ENCODE measurements around the gene TRABD2B.
A peak's percentile ranks its signal among the peaks of the same experiment; 100 is the strongest.

TRABD2B gene

GRCh38 chr1:47997289-47998200 lies at the start of gene TRABD2B:
TSS of gene TRABD2B (minus strand) at chr1:47997385.
- DNase-seq (ENCODE audit: low spot score): peak; percentile 53

- DNase-seq (ENCODE audit: low spot score): no peak
Observed at GRCh38 chr1:48044311-48044710, 47.1 kb upstream of the TRABD2B start.

DNA sequence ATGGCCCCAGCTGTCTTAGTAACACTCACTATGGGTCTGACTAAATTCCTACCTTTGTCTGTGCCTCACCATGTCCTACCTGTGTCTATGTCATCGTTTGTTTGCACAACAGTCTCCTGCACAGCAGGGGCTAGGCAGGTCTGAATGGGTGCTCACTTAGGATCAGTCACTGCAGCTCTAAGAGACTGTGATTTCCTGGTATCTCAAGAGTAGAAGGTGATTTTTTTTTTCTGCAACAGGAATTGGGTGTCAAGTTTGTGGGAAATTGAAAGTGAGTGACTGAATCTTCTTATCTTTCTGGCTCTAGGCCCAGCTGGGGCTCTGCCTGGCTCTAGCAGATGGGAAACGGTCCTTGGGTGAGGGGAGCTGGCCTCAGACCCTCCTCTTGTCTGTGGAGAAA lies 46.4 kb upstream of the TRABD2B start:
- DNase-seq (ENCODE audit: low spot score): no peak

DNA sequence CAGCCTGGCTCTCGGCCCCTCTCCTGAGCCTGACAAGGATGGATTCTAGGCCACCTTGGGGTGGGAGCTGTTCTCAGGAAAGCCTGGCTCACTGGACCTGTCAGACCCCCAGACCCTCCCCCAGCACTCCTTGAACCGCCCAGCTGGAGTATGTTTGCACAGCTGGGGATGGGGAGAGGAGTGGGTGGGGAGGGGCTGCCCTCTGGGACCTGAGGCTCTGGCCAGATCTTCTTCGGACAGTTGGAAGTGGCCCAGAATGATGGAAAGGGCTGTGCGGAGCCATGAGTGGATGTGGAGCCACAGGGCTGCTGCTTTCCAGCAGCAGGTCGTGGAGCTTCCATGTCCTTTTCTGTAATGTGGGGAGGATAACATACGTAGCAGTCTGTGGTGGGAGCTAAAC lies 43.0 kb upstream of the TRABD2B start:
- DNase-seq (ENCODE audit: low spot score): no peak

DNA sequence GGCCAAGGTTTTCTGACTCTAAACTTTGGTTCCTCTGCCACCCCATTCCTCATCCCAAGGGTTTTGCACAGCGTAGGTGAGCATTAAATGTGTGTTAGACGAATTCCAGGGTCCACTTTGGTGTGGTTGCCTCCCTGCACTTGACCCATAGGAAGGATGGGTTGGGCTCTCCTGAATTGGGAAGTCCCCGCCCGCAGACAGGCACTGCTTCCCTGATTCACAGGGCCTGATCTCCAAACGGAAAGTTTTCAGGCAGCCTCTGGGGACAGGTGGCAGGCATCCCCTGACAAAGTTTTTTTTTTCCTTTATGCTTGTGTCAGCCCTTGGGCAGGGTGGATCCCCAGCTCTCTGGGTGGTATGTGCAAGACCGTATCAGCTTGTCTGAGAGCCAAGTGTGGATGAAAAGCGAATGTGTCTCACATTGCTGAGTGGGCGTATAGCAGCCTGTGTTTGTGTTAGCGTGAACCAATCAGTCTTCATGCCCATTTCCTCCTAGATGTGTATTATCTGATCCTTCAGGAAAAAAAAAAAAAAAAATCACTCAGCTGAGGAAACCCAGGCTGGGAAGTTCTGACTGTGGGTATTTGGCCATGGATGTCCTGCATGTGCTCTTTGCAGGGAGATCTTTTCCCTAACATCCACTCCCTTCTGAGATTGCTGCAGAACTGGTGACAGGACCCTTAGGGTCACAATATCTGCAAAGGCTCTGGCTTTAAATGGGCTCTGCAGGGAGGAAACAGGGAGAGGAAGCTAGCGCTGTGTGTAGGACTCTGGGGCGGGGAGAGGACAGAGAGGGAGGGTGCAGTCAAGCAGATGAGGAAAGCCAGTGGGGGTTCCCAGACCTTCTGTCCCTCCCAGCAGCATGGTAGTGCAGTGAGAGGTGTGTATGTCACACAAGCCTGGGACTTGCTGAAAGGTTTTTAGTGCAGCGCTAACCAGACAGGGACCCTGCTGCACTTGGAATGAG lies 42.2 kb upstream of the TRABD2B start:
- no peak for DNase-seq (ENCODE audit: low spot score)

DNA sequence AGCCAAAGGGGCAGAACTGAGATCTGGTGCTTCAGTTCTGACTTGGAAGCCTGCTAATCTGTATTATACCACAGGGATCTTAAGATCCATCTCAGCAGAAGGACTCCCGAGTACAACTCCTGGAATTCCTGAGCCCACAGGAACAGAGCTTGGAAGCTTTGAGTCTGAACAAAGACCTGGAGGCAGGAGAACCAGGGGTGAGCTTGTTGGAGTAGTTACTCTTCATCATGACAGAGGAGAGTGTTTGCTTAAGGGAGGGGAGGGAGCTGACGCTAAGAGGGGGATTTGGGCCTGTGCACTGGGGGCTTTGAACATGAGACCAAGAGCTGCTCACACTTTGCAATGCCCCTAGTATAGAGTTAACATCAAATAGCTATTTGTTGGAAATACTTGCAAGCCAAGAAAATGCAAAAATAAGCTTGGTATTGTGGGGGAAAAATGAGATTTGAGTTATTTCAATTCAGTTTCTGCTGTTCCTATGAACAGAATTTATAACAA lies 41.1 kb upstream of the TRABD2B start:
- DNase-seq (ENCODE audit: low spot score): no peak

- no peak for DNase-seq (ENCODE audit: low spot score)
Observed at GRCh38 chr1:48036710-48037355, 39.6 kb upstream of the TRABD2B start.

GRCh38 chr1:48035371-48036141 lies 38.4 kb upstream of the TRABD2B start:
- no peak for DNase-seq (ENCODE audit: low spot score)

GRCh38 chr1:48033495-48034045 lies 36.4 kb upstream of the TRABD2B start:
- no peak for DNase-seq (ENCODE audit: low spot score)

DNA sequence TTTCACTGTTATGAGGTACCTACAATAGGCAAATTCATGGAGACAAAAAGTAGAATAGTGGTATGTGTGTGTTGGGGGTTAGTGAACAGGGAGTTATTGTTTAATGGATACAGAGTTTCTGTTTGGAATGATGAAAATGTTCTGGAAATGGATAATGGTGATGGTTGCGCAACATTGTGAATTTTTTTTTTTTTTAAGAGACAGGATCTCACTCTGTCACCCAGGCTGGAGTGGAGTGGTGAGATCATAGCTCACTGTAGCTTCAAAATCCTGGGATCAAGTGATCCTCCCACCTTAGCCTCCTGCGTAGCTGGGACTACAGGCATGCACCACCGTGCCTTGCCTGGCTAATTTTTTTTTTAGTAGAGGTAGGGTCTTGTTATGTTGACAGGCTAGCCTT lies 34.5 kb upstream of the TRABD2B start:
- no peak for DNase-seq (ENCODE audit: low spot score)

DNA sequence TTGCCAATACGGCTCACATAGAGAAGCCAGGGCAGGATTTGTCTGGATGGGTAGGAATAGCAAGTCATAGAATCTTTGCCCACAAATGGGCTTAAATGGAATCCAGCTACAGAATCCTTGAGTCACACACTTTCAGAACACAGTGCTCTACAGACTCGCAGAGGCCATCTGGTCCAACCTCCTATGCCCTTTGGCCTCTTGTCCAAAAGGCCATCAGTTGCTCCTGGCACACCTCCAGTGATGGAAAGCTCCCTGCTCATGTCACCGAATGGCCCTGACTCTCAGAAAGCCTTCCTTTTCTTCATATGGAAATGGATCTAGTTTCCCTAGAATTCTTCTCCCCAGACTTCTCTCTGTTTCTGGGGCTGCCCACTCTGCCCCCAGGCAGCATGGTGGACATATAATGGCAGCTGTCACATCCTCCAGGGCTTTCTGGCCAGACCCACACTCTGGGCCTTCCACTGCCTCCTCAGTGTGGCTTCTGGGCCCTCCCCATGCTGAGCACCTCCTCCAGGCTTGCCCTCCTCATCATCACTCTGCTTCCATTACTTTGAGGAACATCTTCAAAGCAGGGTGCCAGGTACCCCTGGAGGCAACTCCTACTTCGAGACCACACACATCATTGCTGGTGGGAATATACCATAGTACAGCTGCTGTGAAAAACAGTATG lies 33.6 kb upstream of the TRABD2B start:
- no peak for DNase-seq (ENCODE audit: low spot score)

DNA sequence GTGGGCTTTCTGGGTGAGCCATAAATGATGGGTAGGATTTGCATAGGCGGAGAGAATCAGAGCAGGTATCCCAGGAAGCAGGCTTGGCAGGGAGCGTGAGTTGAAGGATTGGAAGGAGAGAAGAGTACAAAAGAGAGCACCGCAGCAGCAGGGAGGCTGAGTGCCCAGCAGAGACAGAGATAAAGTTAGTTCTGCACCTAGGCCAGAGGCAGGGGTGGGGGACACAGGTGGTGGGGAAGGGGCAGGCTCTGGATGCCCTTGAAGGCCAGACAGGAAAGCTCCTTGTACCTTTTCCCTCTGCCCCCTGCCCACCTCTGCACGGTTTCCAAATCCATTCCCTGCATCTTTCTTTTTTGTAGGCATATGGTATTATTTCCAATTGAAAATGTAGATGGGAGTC lies 33.0 kb upstream of the TRABD2B start:
- DNase-seq (ENCODE audit: low spot score): no peak

GRCh38 chr1:48028218-48029069 lies 31.3 kb upstream of the TRABD2B start:
- DNase-seq (ENCODE audit: low spot score): no peak

DNA sequence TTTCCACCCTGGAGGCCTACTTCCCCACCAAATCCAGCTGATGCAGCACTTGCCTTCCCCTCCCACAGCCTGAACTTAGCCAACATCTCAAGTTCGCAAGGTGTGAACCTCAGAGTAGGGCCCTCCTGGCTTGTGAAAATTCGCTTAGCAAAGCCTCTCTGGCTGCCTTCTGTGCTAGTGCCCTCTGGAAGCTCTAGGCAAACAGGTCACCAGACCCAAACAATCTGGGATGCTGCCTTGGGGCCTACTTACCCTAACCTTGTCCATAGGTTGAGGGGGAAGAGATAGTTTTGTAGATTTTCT lies 30.3 kb upstream of the TRABD2B start:
- no peak for DNase-seq (ENCODE audit: low spot score)

DNA sequence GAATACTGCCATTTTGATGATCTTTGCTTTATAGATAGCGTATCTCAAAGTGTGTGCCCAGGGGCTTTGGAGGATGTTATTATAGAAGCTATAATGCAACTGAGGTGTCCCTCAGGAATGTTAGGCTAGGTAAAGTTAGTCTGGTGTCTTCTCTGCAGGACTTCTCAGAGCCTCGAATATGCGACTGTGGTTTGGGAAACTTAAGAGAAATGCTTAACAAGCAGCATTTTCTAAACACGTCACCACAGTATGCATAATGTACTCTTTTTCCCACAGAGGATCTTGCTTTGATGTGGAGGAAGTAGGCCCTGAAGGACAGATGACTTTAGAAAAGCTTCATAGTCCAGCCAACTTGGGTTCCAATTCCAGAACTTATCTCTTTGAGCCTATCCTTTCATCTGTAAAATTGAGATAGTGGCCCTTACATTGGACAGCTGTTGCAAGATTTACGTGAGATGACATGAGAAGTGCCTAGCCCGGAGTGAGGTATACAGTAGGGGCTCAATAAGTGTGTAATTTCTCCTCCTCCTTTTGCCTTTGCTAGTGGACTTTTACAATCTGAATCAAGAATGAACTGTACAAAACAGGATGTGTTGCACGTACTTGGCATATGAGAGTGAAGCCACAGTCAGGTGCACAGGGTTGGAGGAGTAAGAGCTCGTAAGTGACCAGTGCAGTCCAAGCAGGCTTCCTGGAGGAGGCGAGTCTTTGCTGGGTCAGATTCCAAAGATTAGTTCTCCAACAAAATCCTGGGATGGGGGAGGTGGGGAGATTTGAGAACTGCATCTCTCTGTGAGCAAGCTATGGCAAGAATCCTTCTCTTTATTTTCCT lies 29.7 kb upstream of the TRABD2B start:
- DNase-seq (ENCODE audit: low spot score): no peak

DNA sequence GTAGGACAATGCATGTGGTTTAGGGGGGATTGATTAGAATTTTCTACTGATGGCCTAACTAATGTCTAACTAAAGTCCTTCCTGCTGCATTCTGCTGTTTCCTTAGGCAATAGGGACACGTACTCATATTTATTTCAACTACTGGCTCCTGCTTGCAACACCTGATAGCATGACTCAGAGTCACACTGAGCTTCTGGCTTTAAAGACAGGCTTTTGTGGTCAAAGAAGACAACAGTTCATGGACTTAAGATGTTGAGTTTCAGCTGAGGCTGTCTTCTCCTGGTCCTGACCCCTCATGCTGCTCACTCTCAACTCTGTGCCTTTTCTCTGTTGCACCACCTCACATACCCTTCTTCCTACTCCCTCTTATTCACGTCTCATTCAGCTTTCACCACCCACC lies 29.1 kb upstream of the TRABD2B start:
- no peak for DNase-seq (ENCODE audit: low spot score)

DNA sequence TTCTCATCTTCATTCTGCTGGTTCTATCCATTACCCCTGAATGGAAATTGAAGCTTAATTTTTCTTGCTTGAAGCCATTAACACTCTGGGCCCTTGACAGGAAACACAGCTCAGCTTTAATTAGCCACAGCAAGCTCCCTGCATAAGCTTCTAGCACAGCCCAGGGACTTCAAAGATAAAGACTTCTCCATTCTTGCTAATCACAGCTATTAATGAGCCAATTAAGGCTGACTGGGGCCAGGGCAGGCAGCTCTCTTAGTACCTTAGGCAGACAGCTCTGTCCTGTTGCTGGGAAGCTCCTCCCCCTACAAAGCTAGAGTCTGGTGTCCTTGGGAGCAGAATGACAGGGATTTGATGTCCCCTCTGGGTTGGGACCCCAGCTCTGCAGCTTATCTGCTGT lies 27.9 kb upstream of the TRABD2B start:
- no peak for DNase-seq (ENCODE audit: low spot score)

DNA sequence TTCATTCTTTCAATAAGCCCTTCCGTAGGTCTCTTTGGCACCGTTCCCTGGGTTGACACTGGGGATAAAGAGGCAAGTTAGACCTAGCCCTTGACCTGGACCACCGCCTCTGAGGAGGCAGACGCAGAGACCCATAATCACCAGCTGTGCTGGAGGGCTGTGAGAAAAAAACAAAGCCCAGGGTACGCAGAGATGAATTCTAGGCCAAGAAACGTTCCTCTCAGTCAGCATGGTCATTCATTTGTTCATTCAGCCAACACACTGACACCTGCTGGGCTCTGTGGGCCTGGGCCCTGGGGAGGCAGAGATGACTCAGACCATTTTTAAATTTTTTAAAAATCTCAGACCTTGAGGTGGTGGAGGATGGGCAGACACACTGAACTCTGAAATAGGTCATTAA lies 26.3 kb upstream of the TRABD2B start:
- DNase-seq (ENCODE audit: low spot score): no peak

DNA sequence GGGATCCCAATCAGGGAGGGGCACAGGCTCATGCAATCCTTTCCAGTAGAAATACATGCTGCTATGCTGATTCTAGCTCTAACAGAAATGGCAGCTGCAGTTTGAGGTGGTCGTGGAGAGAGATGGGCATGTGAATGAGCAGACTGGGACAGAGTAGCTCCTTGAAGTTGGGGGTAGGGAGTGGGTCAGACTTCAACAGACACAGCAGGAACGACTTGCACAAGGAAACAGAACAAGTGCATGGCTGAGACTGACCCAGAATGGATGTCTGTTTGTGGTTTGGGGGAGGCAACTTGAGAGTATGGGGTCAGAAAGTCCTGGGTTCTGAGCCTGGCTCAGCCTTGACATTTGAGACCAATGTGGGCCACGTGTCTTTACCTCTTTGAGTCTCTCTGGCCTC lies 25.1 kb upstream of the TRABD2B start:
- no peak for DNase-seq (ENCODE audit: low spot score)
